AG10803 (cell line): Measurements from ENCODE around the gene PGC.

ENCODE experiments used
- DNase-seq: peaks from one replicate; pipeline ENCODE4 v3.0.0; 2010; ENCODE audit warnings: low read depth
- H3K4me3 ChIP-seq: 2 replicates; pipeline ENCODE4 v1.5.1; 2011; ENCODE audit warnings: mild to moderate bottlenecking, low read length, control low read depth
- TF ChIP-seq, protein P1 (sequence below): conservative IDR thresholded peaks from 2 replicates; pipeline ENCODE4 v1.5.1; 2011; ENCODE audit warnings: mild to moderate bottlenecking, low read length, control low read depth, inconsistent platforms

Gene PGC

DNA sequence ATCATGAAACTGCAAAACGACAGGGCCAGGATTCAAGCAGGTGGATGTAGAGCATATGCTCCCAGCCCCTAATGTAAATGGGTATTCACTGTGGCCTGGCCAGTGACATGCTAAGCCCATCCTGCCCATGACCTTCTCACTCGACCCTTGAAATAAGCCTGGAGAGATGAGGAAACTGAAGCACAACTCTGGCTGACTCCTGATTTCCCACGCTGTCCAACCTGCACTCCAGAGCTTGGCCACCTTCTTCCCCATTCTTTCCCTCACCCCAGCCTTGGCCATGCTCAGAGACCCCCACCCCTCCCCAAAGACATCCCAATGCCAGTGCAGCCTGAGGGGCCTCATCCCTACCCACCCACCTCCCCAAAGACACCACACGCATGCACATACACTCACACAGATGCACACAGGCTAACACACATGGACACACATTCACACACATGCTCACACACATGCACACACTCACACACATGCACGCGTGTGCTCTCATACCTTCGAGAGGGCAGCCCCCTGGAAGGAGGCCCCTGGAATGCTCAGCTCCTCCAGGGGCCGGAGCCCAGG lies 24.1 kb downstream of the PGC start:
- TF ChIP-seq, protein P1, sequence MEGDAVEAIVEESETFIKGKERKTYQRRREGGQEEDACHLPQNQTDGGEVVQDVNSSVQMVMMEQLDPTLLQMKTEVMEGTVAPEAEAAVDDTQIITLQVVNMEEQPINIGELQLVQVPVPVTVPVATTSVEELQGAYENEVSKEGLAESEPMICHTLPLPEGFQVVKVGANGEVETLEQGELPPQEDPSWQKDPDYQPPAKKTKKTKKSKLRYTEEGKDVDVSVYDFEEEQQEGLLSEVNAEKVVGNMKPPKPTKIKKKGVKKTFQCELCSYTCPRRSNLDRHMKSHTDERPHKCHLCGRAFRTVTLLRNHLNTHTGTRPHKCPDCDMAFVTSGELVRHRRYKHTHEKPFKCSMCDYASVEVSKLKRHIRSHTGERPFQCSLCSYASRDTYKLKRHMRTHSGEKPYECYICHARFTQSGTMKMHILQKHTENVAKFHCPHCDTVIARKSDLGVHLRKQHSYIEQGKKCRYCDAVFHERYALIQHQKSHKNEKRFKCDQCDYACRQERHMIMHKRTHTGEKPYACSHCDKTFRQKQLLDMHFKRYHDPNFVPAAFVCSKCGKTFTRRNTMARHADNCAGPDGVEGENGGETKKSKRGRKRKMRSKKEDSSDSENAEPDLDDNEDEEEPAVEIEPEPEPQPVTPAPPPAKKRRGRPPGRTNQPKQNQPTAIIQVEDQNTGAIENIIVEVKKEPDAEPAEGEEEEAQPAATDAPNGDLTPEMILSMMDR, result no peak
- no peak for DNase-seq
- H3K4me3 ChIP-seq, result peak overlapping the region; percentile 8; the same call in 1 of the 2 replicates

- no peak for DNase-seq
- TF ChIP-seq, protein P1, result no peak
- no peak overlapping the region for H3K4me3 ChIP-seq
Measured at GRCh38 chr6:41721414-41721813, 25.8 kb downstream of the PGC start.

DNA sequence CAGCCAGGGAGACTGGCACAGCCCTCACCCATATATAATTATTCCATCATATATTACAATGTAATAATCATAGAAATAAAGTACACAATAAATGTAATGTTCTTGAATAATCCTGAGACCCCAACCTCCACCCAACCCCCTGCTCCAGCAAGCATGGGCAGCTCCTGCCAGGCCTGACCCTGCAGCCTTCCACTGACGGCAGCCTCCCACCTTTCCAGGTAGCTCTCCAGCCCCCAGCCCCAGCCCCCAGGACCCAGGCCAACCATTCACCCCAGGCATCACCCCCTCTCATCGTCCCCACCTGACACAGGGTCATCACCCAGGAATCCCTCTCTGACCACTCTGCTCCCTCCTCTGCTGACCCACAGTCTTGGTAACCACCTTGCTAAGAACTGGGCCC lies 26.4 kb downstream of the PGC start:
- H3K4me3 ChIP-seq, result no peak overlapping the region
- TF ChIP-seq, protein P1, result no peak
- DNase-seq, result no peak

DNA sequence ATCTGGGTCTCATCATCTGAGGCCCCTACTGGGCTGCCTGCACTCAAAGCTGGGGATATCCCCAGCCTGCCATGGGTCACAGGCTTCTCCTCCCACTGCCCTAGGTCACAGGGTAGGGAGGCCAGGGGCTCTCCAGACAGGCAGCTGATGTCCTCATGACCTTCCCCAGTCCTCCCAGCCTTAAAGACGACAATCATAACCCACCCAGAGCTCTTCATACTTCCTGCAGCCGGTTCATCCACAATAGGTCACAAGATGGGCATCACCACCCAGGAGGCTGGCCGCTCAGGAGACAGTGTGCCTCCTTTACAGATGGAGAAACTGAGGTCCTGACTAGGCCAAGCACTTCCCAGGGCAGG lies 27.0 kb downstream of the PGC start:
- no peak for DNase-seq
- TF ChIP-seq, protein P1, result no peak
- no peak overlapping the region for H3K4me3 ChIP-seq

DNA sequence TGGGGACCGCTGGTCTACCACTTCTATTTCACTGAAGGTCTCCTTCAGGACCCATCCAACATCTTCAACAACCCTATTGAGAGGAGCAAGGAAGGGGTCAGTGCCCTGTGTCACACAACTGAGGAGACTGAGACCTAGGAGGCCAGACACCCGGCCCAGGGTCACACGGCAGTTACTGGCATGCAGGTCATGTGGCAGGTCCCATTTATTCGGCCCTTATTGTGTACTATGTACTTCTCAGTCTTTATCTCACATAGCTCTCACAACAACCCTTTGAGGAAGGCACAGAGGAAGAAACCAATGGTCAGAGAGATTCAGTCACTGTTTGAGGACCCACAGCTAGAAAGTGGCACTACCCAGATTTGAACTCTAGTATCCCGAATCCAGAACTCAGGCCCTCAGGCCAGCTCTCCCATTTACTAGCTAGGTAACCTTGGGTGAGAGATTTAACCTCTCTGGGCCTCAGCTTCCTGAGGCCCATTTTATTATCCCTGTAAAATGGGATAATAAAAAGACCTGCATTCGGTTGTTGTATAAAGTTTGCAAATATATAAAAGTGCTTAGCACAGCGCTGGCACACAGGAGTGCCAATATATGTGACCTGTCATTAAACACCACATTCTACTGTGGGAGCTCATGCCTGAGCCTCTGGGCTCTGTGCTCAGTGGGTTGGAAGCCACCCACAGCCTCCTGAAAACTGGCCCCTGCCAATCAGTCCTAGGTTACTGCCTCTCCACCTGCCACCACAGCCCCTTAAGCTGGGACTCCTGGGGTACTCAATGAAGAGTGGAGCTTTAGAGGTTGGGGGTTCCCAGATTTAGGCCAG lies 27.5 kb downstream of the PGC start:
- no peak for DNase-seq
- no peak overlapping the region for H3K4me3 ChIP-seq
- TF ChIP-seq, protein P1, result no peak

DNA sequence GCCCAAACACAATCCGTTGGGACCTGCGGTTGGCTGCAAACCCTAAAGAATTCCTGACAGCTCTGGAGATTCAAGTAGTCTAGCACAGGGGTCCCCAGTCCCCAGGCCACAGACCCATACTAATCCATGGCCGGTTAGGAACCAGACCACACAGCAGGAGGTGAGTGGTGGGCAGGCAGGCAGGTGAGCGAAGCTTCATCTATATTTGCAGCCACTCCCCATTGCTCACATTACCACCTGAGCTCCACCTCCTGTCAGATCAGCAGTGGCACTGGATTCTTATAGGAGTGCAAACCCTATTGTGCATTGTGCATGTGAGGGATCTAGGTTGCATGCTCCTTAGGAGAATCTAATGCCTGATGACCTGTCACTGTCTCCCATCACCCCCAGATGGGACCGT lies 28.4 kb downstream of the PGC start:
- no peak for DNase-seq
- TF ChIP-seq, protein P1, result no peak
- no peak overlapping the region for H3K4me3 ChIP-seq

DNA sequence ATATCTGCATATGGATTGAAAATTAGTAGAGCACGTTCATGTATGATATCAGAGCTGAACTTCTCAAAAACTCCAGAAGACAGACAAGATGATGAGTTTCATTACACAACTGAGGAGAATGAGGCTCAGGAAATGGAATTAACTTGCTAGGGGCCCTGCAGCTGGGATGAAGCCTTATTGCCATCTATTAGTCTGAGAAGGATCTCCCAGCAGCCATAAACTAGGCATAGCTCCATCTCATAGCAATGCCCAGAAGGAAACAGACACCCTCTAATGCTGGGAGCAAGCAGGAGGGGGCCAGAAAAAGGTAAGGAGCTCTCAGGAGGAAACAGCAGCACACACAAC lies 29.8 kb downstream of the PGC start:
- DNase-seq, result no peak
- TF ChIP-seq, protein P1, result no peak
- H3K4me3 ChIP-seq, result no peak overlapping the region
